Measurements from ENCODE around the gene CNDP1.

The CNDP1 gene

DNA sequence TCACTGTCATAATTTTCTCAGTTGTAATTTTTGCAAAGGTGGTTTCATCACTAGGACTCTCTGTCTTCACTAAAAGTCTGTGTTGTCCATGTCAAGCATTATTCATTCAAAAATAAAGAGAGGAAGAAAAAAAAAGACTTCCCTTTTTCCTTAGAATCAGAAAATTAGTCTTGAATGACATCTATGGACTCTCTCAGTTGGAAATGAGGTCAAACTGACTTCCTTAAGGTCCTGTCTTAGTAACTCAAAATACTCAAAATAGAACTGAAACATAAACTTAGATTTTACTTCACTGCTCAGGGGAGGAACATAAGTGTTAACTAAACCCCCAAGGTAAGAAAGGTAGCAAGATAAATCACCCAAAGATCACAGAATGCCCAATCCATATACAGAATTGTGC, 61.1 kb downstream of the CNDP1 start:
- no peak for DNase-seq

DNA sequence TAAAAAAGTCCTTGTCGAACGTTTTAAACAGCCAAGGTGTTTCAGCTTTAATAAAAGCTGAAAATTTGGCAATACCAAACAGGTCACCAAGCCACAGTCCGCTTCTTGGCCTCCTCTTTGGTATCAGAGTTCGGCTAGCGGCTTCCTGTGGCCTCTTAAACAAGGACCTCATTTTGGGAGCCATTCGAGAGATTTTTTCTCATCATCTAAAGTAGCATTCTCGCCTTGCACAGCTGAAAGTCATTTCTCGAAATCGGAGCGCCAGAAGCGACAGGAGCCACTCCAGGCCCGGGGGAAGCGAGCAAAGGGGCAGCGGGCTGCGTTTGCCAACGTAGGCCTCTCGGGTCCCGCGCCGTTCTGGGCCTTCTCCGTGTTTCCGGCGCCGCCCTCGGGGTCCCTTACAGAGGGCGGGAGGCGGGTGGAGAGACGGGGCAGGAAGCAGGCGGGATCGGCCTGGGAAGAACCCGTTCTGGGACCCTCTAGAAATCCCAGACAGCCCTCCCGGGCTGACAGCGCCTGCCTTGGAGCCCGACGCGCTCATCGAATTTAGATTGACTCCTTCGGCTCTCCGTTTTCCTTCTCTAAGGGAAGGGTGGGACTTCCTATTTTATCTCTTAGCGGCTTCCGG, 62.8 kb downstream of the CNDP1 start:
- peak; percentile 62 to 73 for DNase-seq

DNA sequence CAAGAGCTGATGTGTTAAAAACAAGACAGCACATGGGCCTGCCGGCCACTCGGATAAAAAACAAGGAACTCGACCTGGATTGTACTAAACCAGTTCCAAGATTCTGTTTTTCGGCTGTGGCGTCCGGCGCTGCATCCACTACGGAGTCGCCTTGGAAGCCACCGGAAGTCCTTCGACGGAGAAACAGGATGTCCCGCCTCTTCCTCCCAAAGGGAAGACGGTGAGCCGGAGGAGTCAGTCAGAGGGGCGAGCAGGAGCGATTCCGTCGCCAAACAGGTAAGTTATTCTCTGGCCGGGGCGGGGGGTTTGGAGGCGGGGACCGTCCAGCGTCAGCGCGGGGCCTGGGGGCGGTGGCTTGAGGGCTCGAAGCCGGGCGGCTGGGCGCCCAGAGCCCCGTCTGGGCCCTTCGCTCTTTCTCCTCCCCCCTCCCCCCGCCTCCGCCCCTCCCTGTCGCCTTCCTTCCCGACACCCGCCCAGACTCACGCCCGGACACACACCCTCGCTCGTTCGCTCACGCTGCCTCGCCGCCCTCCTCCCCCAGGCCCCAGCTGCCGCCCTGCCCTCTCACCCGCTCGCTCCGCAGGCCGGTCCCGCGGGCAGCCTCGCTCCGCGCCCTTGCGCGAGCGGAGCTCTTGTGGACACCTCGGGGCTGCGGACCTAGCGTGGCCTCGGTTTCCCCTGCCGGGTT, 63.5 kb downstream of the CNDP1 start, which contains the start of gene ZNF407:
Gene ZNF407, plus strand, starts transcription at position 209 of the 688 bp plus-strand sequence. CDS start 33,150 bp downstream, outside the sequence.
- peak; percentile 84 to 87 for DNase-seq

DNA sequence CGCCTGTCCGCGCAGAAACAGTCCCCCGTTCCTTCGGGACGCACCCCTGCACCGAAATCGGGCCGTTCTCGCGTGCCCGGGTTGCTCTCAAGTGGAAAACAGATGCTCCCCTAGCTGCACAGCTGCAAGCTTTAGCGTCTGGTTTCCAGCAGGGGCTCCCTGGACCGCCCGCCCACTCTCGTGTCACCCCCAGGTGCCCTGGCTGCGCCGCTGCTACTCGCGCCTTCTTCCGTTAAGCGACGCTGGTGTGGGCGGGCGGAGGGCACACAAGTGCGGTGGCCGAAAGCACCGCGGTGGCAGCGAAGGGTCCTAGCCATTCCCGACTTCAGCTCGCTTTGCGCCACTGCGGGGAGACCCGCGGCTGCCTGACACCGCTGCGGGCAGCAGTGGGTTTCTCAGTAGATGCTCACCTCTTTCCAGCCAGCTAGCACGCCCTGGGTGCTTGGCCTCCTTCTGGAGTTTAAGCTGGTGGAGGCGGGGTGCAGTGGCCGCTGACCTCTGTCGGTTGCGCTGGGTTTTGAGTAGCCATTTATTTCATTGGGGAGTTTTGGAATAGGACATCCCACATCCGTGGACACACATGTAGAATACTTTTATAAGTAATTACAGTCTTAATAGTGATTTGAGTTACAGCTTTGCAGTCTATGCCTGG, 64.2 kb downstream of the CNDP1 start:
- DNase-seq: peak; percentile 51 to 65

DNA sequence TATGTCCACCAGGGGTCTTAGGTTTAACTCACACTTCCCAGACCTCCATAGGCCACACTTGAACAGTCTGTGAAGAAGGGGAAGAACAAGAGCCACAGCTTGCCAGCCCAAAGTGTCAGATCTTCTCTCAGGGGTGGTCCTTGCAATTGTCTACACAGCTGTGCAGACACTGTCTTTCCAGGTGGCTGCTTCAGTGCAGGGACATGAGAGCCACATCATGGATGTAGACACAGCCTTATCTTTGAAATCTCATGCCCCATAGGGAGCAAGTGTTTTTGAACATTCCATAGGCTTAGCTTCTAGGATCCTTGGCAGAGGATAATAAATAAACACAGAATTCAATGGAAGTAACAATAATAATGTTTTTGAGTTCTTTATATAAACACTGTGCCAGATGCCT, 70.1 kb downstream of the CNDP1 start:
- no peak for DNase-seq

DNA sequence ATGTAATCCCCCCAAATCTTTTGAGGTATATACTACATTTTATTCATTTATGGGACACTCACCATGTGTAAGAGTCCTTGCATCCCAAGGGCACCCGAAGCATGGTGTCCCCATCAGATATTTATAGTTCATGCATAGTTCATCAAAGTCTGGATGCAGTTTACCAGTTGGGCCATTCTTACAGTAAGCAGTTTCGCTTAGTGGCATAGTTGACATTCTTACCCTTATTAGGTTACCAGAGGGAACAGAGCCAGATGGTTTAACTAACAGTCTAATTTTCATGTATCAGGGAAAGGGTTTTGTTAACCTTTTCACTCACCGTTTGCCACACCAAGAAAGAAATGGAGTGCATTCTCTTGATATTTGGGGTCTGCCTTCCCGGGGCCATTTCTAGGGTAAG, 70.5 kb downstream of the CNDP1 start:
- no peak for DNase-seq

DNA sequence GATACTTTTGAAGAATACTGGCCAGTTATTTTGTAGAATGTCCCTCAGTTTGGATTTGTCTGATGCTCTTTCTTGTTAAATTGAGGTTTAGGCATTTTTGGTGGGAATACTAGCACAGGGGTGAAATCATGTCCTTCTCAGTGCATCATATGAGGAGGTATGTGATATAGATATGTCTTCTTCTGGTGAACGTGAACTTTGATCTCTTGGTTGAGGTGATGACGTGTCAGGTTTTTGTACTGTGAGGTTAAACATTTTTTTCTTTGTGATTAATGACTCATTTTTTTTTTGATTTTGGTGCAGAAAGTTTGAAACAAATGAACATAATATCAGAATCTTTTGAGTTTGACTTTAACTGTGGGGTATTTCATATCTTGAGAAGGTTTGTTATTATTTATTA, 74.4 kb downstream of the CNDP1 start:
- DNase-seq: no peak

DNA sequence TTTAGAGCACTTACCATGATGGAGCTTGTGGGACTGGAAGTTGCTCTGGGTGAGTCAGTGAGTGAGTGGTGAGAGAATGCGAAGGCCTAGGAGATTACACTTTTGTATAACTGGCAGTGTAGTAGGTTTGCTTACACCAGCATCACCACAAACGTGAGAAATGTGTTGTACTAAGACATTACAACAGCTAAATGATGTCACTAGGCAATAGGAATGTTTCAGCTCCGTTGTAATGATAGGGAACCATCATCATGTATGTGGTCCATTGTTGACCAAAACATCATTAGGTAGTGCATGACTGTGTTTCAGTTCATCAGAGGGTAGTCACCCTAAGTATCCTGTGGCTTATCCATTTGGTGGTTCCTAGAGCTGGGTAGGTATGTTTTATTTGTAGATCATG, 75.2 kb downstream of the CNDP1 start:
- DNase-seq: no peak

DNA sequence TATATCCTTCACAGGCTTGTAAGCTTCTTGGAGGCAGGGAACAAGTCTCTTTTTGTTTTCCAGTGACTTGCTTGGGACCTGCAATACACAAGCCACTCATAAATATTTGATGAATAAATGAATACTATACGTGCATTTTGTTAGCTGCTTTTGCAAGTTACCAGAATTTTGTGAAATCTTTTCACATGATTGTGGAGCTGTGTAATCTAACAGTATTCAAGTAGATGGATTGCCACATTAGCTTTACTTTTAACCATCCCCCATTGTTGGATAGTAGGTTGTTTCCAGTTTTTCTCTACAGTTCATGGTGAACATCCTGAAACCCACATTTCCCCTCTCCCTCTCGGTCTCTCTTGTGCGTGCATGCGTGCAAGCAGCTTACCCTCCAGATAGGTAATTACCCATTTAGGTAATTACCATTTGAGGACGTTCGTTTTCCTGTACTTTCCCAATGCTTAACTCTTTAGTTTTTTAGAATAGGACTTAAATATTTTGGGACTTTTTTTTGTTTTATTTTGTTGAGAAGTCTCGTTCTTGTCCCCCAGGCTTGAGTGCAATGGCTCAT, 75.8 kb downstream of the CNDP1 start:
- DNase-seq: no peak

DNA sequence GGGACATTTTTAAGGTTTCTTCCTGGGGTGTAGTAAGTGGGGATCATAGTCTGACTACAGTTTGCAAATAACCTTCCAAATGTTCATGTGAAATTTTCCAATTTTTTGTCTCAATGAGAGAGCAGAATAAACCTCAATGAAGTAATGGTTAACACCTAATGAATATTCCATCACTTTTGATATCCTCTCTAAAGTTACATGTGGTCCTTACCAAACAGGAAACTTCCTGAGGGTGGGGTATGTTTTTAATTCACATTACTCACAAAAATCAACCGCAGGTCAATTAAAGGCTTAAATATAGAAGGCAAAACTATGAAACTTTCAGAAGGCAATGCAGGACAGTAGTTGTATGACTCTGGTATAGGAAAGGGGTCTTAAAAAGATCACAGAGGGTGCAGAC, 76.6 kb downstream of the CNDP1 start:
- DNase-seq: no peak

DNA sequence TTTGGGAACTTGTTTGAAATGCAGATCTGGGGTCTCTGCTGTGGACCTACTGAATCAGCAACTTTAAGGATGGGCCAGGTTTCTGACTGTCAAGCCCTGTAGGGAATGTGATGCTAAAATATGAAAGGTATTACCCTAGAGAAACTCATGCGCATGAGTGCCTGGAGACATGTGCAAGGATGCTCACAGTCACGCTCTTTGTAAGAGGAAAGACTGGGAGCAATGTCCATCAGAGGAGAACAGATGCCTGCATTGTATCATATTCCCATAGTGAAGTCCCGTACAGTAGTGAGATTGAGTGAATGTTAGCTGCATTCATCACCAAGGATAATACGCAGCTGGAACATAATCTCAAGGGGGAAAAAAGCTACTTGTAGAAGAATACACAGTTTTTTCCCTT, 77.5 kb downstream of the CNDP1 start:
- DNase-seq: no peak

DNA sequence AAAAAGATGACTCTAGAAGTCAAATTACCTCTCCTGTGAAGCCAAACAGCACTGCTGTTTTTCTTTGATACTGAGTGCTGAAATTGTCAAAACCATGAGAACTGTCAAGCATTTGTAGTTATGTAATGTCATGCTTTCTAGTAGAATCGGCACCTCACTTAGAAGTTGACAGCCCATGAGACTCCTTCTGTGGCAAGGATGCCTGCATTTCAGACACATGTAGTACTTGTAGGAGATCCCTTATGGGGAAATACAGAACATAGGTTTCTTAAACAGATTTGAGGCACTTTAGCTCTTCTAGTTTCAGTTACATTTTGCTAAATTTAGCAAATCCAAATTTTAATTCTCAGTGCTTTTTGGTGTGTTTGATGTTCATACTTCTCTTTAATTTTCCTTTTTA, 79.1 kb downstream of the CNDP1 start:
- no peak for DNase-seq

DNA sequence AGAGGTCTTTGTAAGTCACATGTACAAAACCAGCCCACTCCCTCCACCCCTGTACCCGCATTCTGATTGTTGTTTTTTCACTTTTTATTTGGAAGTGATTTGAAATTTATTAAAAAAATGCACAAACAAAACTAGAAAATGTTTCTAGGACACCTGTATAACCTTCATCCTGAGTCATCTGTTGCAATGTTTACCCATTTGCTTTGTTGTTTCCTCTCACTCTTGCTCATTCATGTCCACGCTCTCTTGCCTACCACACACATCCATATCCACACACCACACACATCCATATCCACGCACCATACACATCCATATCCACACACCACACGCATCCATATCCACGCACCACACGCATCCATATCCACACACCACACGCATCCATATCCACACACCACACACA, 82.2 kb downstream of the CNDP1 start:
- DNase-seq: no peak

DNA sequence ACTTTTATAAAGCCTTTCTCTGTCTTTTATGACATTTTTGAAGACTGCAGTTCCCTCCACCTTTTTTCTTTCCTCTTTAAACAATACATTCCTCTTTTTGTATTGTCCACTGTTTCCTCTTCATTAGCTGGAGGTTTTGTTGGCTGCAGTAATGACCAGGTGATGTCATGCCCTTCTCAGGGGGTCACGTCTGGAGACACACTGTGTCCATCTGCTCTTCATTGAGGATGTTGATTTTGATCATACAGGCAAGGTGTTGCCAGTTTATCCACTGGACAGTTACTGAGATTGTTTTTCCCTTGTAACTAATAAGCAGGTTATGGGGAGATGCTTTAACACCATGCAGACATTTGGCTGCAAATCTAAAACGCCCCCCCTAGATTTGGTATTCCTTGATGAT, 83.2 kb downstream of the CNDP1 start:
- DNase-seq: no peak

DNA sequence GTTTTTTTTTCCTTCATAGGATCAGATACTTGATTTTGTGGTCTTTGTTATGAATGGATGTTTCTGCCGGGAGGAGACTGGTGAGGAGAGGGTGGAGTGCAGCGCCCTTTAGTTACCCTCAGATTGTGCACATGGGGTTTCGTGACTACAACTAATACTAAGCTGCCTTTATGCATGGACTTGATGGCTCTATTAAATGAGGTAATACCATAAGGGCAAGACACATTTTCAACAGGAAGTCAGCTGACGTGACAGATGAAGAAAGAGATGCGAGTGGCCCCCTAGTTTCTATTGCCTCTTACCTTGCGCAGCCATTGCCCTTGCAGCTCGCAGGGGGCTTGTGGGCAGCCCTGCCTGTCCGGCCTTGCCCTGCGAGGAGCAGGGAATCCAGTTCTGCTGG, 87.8 kb downstream of the CNDP1 start:
- no peak for DNase-seq

DNA sequence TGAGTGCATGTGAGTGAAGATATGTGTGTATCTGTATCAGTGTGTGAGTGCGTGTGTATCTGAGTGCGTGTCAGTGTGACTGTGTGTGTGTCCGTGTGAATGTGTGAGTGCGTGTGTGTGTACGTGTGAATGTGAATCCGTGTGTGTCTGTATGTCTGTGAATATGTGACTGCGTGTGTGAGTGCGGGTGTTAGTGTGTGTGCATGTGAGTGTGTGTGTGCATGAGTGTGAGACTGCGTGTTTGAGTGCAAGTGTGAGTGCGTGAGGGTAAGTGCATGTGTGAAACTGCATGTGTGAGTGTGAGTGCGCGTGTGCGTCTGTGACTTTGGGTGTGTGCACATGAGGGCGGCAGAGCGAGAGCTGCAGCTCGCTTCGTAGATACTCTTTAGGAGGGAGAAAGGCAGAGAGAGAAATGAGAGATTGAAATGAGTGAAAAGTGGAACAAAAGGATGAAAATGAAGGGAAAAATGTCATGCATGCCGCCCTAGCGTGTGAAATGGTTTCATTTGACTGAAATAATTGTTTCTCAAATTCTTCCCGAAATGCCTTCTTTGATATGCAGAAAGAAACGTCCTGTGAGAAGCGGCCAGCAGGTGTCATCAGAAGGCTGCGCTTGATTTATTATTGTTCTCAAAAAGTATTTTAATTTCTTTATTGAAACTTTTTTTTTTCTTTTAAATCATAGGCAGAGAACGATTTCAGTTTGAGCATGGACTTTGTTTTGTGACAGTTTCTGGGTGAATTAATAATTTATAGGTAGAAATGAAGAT, 88.9 kb downstream of the CNDP1 start:
- peak in 1 of 2 donors; percentile 27 for DNase-seq

DNA sequence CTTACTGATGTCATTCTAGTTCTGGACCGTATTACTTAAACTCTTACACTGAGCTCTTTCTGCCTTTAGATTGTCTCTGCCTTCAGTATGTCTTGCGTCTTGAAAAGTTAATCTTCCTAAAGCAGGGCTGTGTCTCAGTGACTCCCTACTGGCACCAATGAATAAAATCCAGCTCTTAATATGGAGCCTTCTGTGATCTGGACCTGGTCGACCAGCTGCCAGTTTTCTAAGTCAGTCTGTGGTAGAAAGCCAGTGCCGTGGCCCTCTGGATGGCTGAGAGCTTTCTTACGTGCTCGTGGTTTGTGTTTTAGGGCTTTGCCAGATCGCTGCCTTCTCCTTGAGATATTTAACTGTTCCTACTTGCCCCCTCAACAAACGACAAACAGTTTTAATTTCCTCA, 90.2 kb downstream of the CNDP1 start:
- no peak for DNase-seq

DNA sequence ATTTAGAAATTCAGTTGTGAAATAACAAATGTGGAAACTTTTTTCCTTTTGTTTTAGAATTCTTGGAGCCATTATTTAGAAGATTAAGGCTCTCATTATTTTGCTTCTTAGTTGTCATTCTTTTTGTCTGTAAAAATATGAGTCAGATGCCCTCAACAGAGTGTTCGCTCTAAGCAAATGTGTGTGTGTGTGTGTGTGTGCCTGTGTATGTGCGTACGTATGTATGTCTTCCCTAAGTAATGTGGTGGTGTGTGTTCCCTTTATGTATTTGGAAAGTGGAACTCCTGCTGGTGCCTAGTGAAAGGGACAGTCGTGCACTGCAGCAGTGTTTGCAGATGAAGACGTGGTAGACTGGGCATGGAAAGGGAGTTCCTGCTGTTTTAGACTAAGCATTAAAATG, 90.9 kb downstream of the CNDP1 start:
- DNase-seq: no peak

DNA sequence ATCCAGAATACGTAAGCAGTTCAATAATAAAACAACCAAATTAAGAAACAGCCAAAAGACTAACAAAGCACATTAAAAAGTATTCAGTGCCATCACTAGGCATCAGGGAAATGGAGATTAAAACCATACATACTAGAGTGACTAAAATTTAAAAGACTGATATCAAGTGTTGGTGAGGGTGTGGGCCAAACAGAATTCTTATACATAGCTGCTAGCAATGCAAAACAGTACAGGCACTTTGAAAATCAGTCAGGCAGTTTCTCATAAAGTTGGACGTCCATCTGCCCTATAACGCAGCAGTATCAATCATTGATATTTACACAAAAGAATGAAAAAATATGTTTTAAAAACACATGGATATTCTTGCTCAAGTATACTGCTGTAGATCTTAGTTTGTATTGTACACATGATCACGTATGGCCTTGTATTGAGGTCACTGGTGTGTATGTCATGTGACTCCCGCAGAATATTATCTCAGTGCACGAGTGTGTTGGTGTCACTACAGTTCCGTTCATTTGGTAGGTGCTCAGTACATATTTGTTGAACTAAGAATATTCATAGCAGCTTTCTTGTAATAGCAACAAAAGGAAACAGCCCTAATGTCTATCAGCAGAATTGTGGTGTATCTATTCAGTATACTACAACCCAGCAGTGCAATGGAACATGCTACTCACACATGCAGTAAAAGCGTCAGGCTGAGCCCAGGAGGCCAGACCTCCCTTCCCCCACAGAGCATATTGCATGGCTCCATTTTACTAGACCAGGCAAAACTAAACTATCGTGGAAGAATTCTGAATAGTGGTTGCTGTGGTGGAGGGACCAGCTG, 92.0 kb downstream of the CNDP1 start:
- no peak for DNase-seq

DNA sequence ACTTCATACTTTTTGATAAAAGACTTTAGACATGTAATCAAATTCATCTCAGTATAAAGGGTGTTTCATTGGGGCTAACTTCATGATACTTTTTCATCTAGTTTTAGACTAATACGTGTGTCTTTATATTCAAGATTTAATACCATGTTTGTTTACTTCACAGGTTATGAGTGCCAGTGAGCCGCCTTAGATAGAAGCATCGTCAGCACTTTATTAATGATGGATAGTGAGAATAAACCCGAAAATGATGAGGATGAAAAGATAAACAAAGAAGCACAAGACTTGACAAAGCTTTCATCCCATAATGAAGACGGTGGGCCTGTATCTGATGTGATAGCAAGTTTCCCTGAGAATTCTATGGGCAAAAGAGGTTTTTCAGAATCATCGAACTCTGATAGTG, 96.5 kb downstream of the CNDP1 start:
- DNase-seq: no peak

DNA sequence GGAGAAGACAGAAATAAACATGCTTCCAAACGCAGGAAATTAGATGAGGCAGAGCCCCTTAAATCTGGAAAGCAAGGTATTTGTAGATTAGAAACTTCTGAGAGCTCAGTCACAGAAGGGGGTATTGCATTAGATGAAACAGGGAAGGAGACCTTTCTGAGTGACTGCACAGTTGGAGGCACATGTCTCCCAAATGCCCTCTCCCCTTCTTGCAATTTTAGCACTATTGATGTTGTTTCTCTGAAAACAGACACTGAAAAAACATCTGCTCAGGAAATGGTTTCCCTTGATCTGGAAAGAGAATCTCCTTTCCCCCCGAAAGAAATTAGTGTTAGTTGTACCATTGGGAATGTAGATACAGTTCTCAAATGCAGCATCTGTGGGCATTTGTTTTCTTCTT, 96.9 kb downstream of the CNDP1 start:
- DNase-seq: no peak

DNA sequence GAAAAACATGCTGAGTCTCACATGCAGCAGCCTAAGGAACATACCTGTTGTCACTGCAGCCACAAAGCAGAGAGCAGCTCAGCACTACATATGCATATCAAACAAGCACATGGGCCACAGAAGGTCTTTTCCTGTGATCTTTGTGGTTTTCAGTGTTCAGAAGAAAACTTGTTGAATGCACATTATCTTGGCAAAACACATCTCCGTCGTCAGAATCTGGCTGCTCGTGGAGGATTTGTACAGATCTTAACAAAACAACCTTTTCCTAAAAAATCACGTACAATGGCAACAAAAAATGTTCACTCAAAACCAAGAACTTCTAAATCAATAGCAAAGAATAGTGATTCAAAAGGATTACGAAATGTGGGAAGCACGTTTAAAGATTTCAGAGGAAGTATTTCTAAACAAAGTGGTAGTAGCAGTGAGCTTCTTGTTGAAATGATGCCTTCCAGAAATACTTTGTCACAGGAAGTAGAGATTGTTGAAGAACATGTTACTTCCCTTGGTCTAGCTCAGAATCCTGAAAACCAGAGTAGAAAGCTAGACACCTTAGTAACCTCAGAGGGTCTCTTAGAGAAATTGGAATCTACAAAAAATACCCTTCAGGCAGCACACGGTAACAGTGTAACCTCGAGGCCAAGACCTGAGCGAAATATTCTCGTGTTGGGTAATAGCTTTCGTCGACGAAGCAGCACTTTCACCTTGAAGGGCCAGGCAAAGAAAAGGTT, 97.5 kb downstream of the CNDP1 start:
- no peak for DNase-seq
